Thymus (tissue), 11 donors: ENCODE data around the gene CD300LB. TPM values are rescaled to one million over a fixed set of nuclear protein-coding genes. Genes with fewer than 3 reads are reported as not detected.
"Not testable (repeated sequence)": the region's sequence is repeated elsewhere in the genome, so short reads cannot be mapped to it uniquely, and the experiment has no call there.

Experiments used
- DNase-seq, 9 donors: peaks; one replicate each; pipeline ENCODE4 v3.0.0-alpha.2; 2013; ENCODE audit warnings: low spot score in 9 of 9, low read depth in 6 of 9, missing footprints in 1 of 9
- H3K27ac ChIP-seq, 2 donors: one replicate each; pipeline ENCODE4 v1.5.1; 2013; ENCODE audit warnings: control low read depth in 1 of 2, low read depth in 1 of 2, low read length in 1 of 2, mild to moderate bottlenecking in 1 of 2, moderate library complexity in 1 of 2
- H3K27me3 ChIP-seq, 2 donors: one replicate each; pipeline ENCODE4 v1.5.1; 2013; ENCODE audit warnings: low read length in 1 of 2; ENCODE audit not compliant: control insufficient read depth in 2 of 2, insufficient read depth in 1 of 2
- H3K36me3 ChIP-seq, 2 donors: one replicate each; pipeline ENCODE4 v1.5.1; 2013; ENCODE audit warnings: low read length in 1 of 2, mild to moderate bottlenecking in 1 of 2, moderate library complexity in 1 of 2; ENCODE audit not compliant: control insufficient read depth in 2 of 2, insufficient read depth in 2 of 2
- H3K4me1 ChIP-seq, 2 donors: one replicate each; pipeline ENCODE4 v1.5.1; 2013; ENCODE audit warnings: low read length in 2 of 2; ENCODE audit not compliant: control insufficient read depth in 2 of 2, insufficient read depth in 2 of 2
- H3K4me3 ChIP-seq, 2 donors: one replicate each; pipeline ENCODE4 v1.5.1; 2013; ENCODE audit warnings: low read length in 2 of 2, control low read depth in 1 of 2, mild to moderate bottlenecking in 1 of 2
- H3K9me3 ChIP-seq, 2 donors: one replicate each; pipeline ENCODE4 v1.5.1; 2013; ENCODE audit warnings: low read length in 1 of 2, mild to moderate bottlenecking in 1 of 2; ENCODE audit not compliant: control insufficient read depth in 2 of 2, insufficient read depth in 1 of 2
- WGBS: extraction: QIAGEN DNeasy Blood & Tissue Kit; methylation state at CpG from one replicate; pipeline ENCODE4 v1.1.7; 2013; 5-methylcytosine and 5-hydroxymethylcytosine counted together
- polyA plus RNA-seq: library from polyadenylated mRNA; stranded (reverse); fragments of 200-250 nt; gene quantifications from one replicate; pipeline ENCODE4 v1.2.3, GENCODE V29; 2013
- total RNA-seq: library from RNA; stranded (reverse); fragments of 120-200 nt; gene quantifications from one replicate; pipeline ENCODE4 v1.2.4, GENCODE V29; 2013
- donor health status: healthy.

The CD300LB gene
- total and polyA plus RNA-seq, 2 donors, result 0.38 to 0.64 TPM

- Histone ChIP-seq H3K27ac (no peak overlapping the region), H3K9me3 (peaks cover 0 to 3% of the 10 kb centered on the region in 2 donors), H3K4me3 (no peak overlapping the region), H3K36me3 (no peaks in the 10 kb centered on the region), H3K4me1 (peaks cover 0 to 4% of the 10 kb centered on the region in 2 donors), H3K27me3 (no peaks in the 10 kb centered on the region)
- peak in 7 of 9 donors; percentile 52 to 80 (median 66) for DNase-seq
- 49% methylated on average over 11 of the region's 11 CpGs for WGBS
These were observed 37.9 kb downstream of the CD300LB start for GRCh38 chr17:74493331-74493833.

GRCh38 chr17:74491626-74492025, 39.6 kb downstream of the CD300LB start:
- H3K27ac ChIP-seq, result no peak overlapping the region

GRCh38 chr17:74490716-74491115, 40.6 kb downstream of the CD300LB start:
- peaks cover 0 to 2% of the 10 kb centered on the region in 2 donors for H3K4me1 ChIP-seq
- peaks cover 0 to 3% of the 10 kb centered on the region in 2 donors for H3K9me3 ChIP-seq
- no peak for DNase-seq
- H3K36me3 ChIP-seq, result peaks cover 0 to 4% of the 10 kb centered on the region in 2 donors
- WGBS, result 96% methylated on average over 9 of the region's 9 CpGs
- no peaks in the 10 kb centered on the region for H3K27me3 ChIP-seq
- no peak overlapping the region for H3K4me3 ChIP-seq
- no peak overlapping the region for H3K27ac ChIP-seq

More at GRCh38 chr17:74491626-74492025, 39.6 kb downstream of the CD300LB start:
- peaks cover 0 to 4% of the 10 kb centered on the region in 2 donors for H3K4me1 ChIP-seq
- no peaks in the 10 kb centered on the region for H3K36me3 ChIP-seq
- no peak for DNase-seq
- no peaks in the 10 kb centered on the region for H3K27me3 ChIP-seq
- H3K4me3 ChIP-seq, result no peak overlapping the region
- H3K9me3 ChIP-seq, result peaks cover 0 to 3% of the 10 kb centered on the region in 2 donors
- WGBS, result 94% methylated on average over 7 of the region's 7 CpGs

DNA sequence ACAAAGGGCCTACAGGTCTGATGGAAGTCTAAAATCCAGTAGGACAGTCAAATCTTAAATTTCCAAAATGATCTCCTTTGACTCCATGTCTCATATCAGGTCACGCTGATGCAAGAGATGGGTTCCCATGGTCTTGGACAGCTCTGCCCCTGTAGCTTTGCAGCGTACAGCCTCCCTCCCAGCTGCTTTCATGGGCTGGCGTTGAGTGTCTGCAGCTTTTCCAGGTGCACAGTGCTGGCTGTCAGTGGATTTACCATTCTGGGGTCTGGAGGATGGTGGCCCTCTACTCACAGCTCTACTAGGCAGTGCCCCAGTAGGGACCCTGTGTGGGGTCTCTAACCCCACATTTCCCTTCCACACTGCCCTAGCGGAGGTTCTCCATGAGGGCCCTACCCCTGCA, 43.0 kb downstream of the CD300LB start:
- WGBS, result 96% methylated on average over 4 of the region's 4 CpGs
- H3K36me3 ChIP-seq, result peaks cover 0 to 10% of the 10 kb centered on the region in 2 donors

GRCh38 chr17:74485841-74486240, 45.4 kb downstream of the CD300LB start:
- WGBS, result 98% methylated on average over 5 of the region's 5 CpGs
- no peaks in the 10 kb centered on the region for H3K27me3 ChIP-seq
- peaks cover 7 to 10% of the 10 kb centered on the region in 2 donors for H3K36me3 ChIP-seq
- H3K4me3 ChIP-seq, result no peak overlapping the region
- H3K4me1 ChIP-seq, result peaks cover 0 to 12% of the 10 kb centered on the region in 2 donors
- H3K9me3 ChIP-seq, result peaks cover 0 to 3% of the 10 kb centered on the region in 2 donors
- no peak overlapping the region for H3K27ac ChIP-seq
- DNase-seq, result no peak

More for the DNA sequence above, 43.0 kb downstream of the CD300LB start:
- not testable (repeated sequence) for DNase-seq, H3K9me3 ChIP-seq, H3K27me3 ChIP-seq, H3K27ac ChIP-seq, H3K4me3 ChIP-seq
- H3K4me1 ChIP-seq, result peaks cover 0 to 15% of the 10 kb centered on the region in 2 donors

GRCh38 chr17:74485022-74485743, 46.1 kb downstream of the CD300LB start:
- Histone ChIP-seq H3K4me3 (no peak overlapping the region), H3K27ac (no peak overlapping the region), H3K27me3 (no peaks in the 10 kb centered on the region), H3K4me1 (peaks cover 2 to 17% of the 10 kb centered on the region in 2 donors), H3K9me3 (peaks cover 0 to 3% of the 10 kb centered on the region in 2 donors), H3K36me3 (peaks cover 8 to 10% of the 10 kb centered on the region in 2 donors)
- WGBS, result 95% methylated on average over 9 of the region's 9 CpGs
- DNase-seq, result no peak

- peaks cover 10 to 13% of the 10 kb centered on the region in 2 donors for H3K36me3 ChIP-seq
- no peak overlapping the region for H3K4me3 ChIP-seq
- 94% methylated on average over 9 of the region's 9 CpGs for WGBS
- DNase-seq, result no peak
- no peaks in the 10 kb centered on the region for H3K27me3 ChIP-seq
- no peak overlapping the region for H3K27ac ChIP-seq
- peaks cover 0 to 5% of the 10 kb centered on the region in 2 donors for H3K9me3 ChIP-seq
- peaks cover 12 to 29% of the 10 kb centered on the region in 2 donors for H3K4me1 ChIP-seq
These were observed 47.2 kb downstream of the CD300LB start for GRCh38 chr17:74484066-74484465.

DNA sequence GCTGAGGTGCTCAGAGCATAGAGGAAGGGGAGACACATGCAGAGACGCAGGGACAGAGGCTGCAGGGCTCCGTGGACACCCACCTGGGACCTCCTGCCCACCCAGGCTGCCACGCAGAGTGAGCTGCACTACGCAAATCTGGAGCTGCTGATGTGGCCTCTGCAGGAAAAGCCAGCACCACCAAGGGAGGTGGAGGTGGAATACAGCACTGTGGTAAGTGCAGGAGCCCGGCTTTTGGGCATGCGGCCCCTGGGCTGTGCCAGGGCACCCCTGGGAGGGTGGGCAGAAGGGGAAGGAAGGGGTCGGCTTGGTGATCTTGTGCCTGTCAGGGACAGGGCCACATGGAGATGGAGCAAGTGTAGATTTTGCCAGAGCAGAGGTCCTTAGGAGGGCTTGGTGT, 49.7 kb downstream of the CD300LB start:
- no peak overlapping the region for H3K4me3 ChIP-seq
- no peaks in the 10 kb centered on the region for H3K27me3 ChIP-seq

DNA sequence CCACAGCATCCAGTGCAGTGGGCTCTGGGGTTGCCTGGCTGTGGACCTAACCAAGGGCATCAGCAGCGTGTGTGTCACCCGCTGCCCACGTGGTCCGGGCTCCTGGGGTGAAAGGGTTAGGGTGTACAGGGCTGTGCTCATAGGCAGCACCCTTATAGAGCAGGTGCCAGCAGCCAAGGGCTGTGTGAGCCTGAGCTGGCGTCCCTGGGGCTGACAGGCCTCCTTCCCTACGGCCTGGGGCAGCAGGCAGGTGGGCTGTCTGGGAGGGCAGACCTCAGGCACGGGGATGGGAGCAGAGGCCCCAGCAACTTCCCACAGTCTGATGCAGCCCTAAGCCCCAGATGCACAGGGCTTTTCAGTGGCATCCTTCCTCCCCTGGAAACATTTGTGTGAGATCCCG, 51.0 kb downstream of the CD300LB start:
- peaks cover 9 to 28% of the 10 kb centered on the region in 2 donors for H3K36me3 ChIP-seq
- H3K9me3 ChIP-seq, result peaks cover 3 to 21% of the 10 kb centered on the region in 2 donors
- H3K4me3 ChIP-seq, result no peak overlapping the region
- 59% methylated on average over 8 of the region's 8 CpGs for WGBS
- H3K27me3 ChIP-seq, result no peaks in the 10 kb centered on the region
- no peak for DNase-seq
- H3K4me1 ChIP-seq, result peaks cover 29 to 50% of the 10 kb centered on the region in 2 donors
- peak overlapping the region in 1 of 2 donors; percentile 4 for H3K27ac ChIP-seq

More for the DNA sequence above, 49.7 kb downstream of the CD300LB start:
- no peak for DNase-seq
- H3K4me1 ChIP-seq, result peaks cover 29 to 50% of the 10 kb centered on the region in 2 donors
- H3K27ac ChIP-seq, result no peak overlapping the region
- WGBS, result 97% methylated on average over 7 of the region's 7 CpGs
- peaks cover 0 to 8% of the 10 kb centered on the region in 2 donors for H3K9me3 ChIP-seq
- peaks cover 10 to 18% of the 10 kb centered on the region in 2 donors for H3K36me3 ChIP-seq
